Activated CD4-positive, alpha-beta T cell treated with anti-CD3 and anti-CD28 coated beads, Interleukin-2, amount 10 ng/mL, durations not matched to agents 24 days and 14 days (primary cell): Measurements from ENCODE around the gene LIMS1. TPM values are rescaled to one million over a fixed set of nuclear protein-coding genes. Genes with fewer than 3 reads are reported as not detected.
A peak's percentile ranks its signal among the peaks of the same experiment; 100 is the strongest.
"Not testable (repeated sequence)": the region's sequence is repeated elsewhere in the genome, so short reads cannot be mapped to it uniquely, and the experiment has no call there.

Experiments used
- DNase-seq: peaks from one replicate; pipeline ENCODE4 v3.0.0; 2022
- H3K27ac Mint-ChIP-seq: one replicate; pipeline ENCODE4 v1.8.0; 2022; ENCODE audit warnings: mild to moderate bottlenecking, mixed read lengths
- H3K27me3 Mint-ChIP-seq: one replicate; pipeline ENCODE4 v1.8.0; 2022; ENCODE audit warnings: mixed read lengths
- H3K36me3 Mint-ChIP-seq: one replicate; pipeline ENCODE4 v1.8.0; 2022; ENCODE audit warnings: low read depth, mild to moderate bottlenecking, mixed read lengths
- H3K4me1 Mint-ChIP-seq: one replicate; pipeline ENCODE4 v1.8.0; 2021; ENCODE audit warnings: mixed read lengths
- H3K4me3 Mint-ChIP-seq: one replicate; pipeline ENCODE4 v1.8.0; 2022; ENCODE audit warnings: mild to moderate bottlenecking, moderate library complexity, mixed read lengths
- H3K9me3 Mint-ChIP-seq: one replicate; pipeline ENCODE4 v1.8.0; 2021; ENCODE audit warnings: mixed read lengths
- intact Hi-C: fragments of 100-400 bp; cut with micrococcal nuclease; formaldehyde crosslinking; loops from one replicate; pipeline ENCODE4 v1.15.1; 2023
- total RNA-seq: library from RNA; stranded (reverse); gene quantifications from 2 replicates; pipeline ENCODE4 v1.2.3, GENCODE V29; 2022

The LIMS1 gene
- total RNA-seq, 1 donor from 2014 or later: 63.1 TPM

- peaks cover 41% of the 10 kb centered on the region for H3K4me1 Mint-ChIP-seq
- H3K27me3 Mint-ChIP-seq: no peaks in the 10 kb centered on the region
- H3K4me3 Mint-ChIP-seq: no peak overlapping the region
- H3K36me3 Mint-ChIP-seq: no peaks in the 10 kb centered on the region
- no peaks in the 10 kb centered on the region for H3K9me3 Mint-ChIP-seq
- intact Hi-C loops: no loop called here
- DNase-seq: no peak
- no peak overlapping the region for H3K27ac Mint-ChIP-seq
Measured at GRCh38 chr2:108586116-108586515, 51.8 kb downstream of the LIMS1 start.

GRCh38 chr2:108586631-108587030 is 52.4 kb downstream of the LIMS1 start:
- Mint-ChIP-seq H3K27ac (no peak overlapping the region), H3K9me3 (no peaks in the 10 kb centered on the region), H3K36me3 (no peaks in the 10 kb centered on the region), H3K27me3 (no peaks in the 10 kb centered on the region), H3K4me3 (no peak overlapping the region), H3K4me1 (peaks cover 42% of the 10 kb centered on the region)
- intact Hi-C loops: no loop called here
- no peak for DNase-seq

GRCh38 chr2:108587621-108588020 is 53.4 kb downstream of the LIMS1 start:
- Mint-ChIP-seq H3K4me1 (peaks cover 45% of the 10 kb centered on the region), H3K4me3 (no peak overlapping the region), H3K36me3 (peaks cover 2% of the 10 kb centered on the region), H3K9me3 (no peaks in the 10 kb centered on the region), H3K27ac (peak overlapping the region; percentile 43), H3K27me3 (no peaks in the 10 kb centered on the region)
- intact Hi-C loops: no loop called here
- DNase-seq: no peak

- Mint-ChIP-seq H3K27me3 (no peaks in the 10 kb centered on the region), H3K9me3 (no peaks in the 10 kb centered on the region), H3K36me3 (peaks cover 2% of the 10 kb centered on the region), H3K4me3 (no peak overlapping the region), H3K4me1 (peaks cover 48% of the 10 kb centered on the region), H3K27ac (peak overlapping the region; percentile 3)
- no peak for DNase-seq
- intact Hi-C loops: no loop called here
Measured at GRCh38 chr2:108588070-108588668, 53.9 kb downstream of the LIMS1 start.

GRCh38 chr2:108589372-108589771 is 55.1 kb downstream of the LIMS1 start:
- no peaks in the 10 kb centered on the region for H3K27me3 Mint-ChIP-seq

GRCh38 chr2:108589781-108590180 is 55.5 kb downstream of the LIMS1 start:
- DNase-seq: no peak
- Mint-ChIP-seq H3K27ac (no peak overlapping the region), H3K4me3 (no peak overlapping the region), H3K9me3 (no peaks in the 10 kb centered on the region), H3K36me3 (peaks cover 2% of the 10 kb centered on the region), H3K27me3 (no peaks in the 10 kb centered on the region), H3K4me1 (peaks cover 55% of the 10 kb centered on the region)
- intact Hi-C loops: no loop called here

More at GRCh38 chr2:108589372-108589771, 55.1 kb downstream of the LIMS1 start:
- Mint-ChIP-seq H3K27ac (no peak overlapping the region), H3K9me3 (no peaks in the 10 kb centered on the region), H3K4me3 (no peak overlapping the region), H3K4me1 (peaks cover 55% of the 10 kb centered on the region), H3K36me3 (peaks cover 2% of the 10 kb centered on the region)
- DNase-seq: no peak
- intact Hi-C loops: no loop called here

- DNase-seq: no peak
- intact Hi-C loops: no loop called here
- no peak overlapping the region for H3K4me3 Mint-ChIP-seq
- H3K27ac Mint-ChIP-seq: peak overlapping the region; percentile 5
- H3K36me3 Mint-ChIP-seq: peaks cover 2% of the 10 kb centered on the region
- peaks cover 64% of the 10 kb centered on the region for H3K4me1 Mint-ChIP-seq
- H3K9me3 Mint-ChIP-seq: no peaks in the 10 kb centered on the region
- H3K27me3 Mint-ChIP-seq: no peaks in the 10 kb centered on the region
Measured at GRCh38 chr2:108591163-108591562, 56.9 kb downstream of the LIMS1 start.

- peak overlapping the region; percentile 53 for H3K27ac Mint-ChIP-seq
- H3K9me3 Mint-ChIP-seq: no peaks in the 10 kb centered on the region
- peak overlapping the region; percentile 83 for H3K4me3 Mint-ChIP-seq
- intact Hi-C loops: loop anchor here (1.0 to 2.0 kb wide), 2 partner anchors 13 to 43 kb away; no protein-coding TSS in a partner anchor
- no peak for DNase-seq
- H3K4me1 Mint-ChIP-seq: peaks cover 51% of the 10 kb centered on the region
- H3K36me3 Mint-ChIP-seq: peaks cover 2% of the 10 kb centered on the region
- no peaks in the 10 kb centered on the region for H3K27me3 Mint-ChIP-seq
Measured at GRCh38 chr2:108593547-108594098, 59.4 kb downstream of the LIMS1 start.

GRCh38 chr2:108594132-108594981 is 60.1 kb downstream of the LIMS1 start:
- Mint-ChIP-seq H3K4me1 (peaks cover 52% of the 10 kb centered on the region), H3K27ac (peak overlapping the region; percentile 92), H3K36me3 (peaks cover 5% of the 10 kb centered on the region), H3K4me3 (peak overlapping the region; percentile 83), H3K27me3 (no peaks in the 10 kb centered on the region), H3K9me3 (peaks cover 4% of the 10 kb centered on the region)
- DNase-seq: peak; percentile 65
- intact Hi-C loops: loop anchor here (1.0 to 2.0 kb wide), 2 partner anchors 14 to 42 kb away; no protein-coding TSS in a partner anchor

- intact Hi-C loops: loop anchor here (1.0 to 5.0 kb wide), 4 partner anchors 14 to 342 kb away; no protein-coding TSS in a partner anchor
- Mint-ChIP-seq H3K27ac (peak overlapping the region; percentile 92), H3K9me3 (peaks cover 6% of the 10 kb centered on the region), H3K27me3 (no peaks in the 10 kb centered on the region), H3K4me1 (peaks cover 48% of the 10 kb centered on the region), H3K36me3 (peaks cover 6% of the 10 kb centered on the region), H3K4me3 (peak overlapping the region; percentile 52)
- peak; percentile 62 for DNase-seq
Measured at GRCh38 chr2:108594982-108595464, 60.8 kb downstream of the LIMS1 start.

- H3K36me3 Mint-ChIP-seq, H3K27me3 Mint-ChIP-seq, DNase-seq, H3K9me3 Mint-ChIP-seq: not testable (repeated sequence)
- peak overlapping the region; percentile 52 for H3K4me3 Mint-ChIP-seq
- intact Hi-C loops: loop anchor here (1.0 to 5.0 kb wide), 3 partner anchors 15 to 342 kb away; no protein-coding TSS in a partner anchor
- peak overlapping the region; percentile 64 for H3K27ac Mint-ChIP-seq
- peaks cover 43% of the 10 kb centered on the region for H3K4me1 Mint-ChIP-seq
Measured at GRCh38 chr2:108595771-108596170, 61.5 kb downstream of the LIMS1 start.

- intact Hi-C loops: loop anchor here (5.0 kb wide), 1 partner anchor 340 kb away; no protein-coding TSS in a partner anchor
- H3K4me1 Mint-ChIP-seq: peaks cover 36% of the 10 kb centered on the region
- not testable (repeated sequence) for H3K27ac Mint-ChIP-seq, H3K4me3 Mint-ChIP-seq, H3K27me3 Mint-ChIP-seq, H3K36me3 Mint-ChIP-seq, H3K9me3 Mint-ChIP-seq
- peak; percentile 77 for DNase-seq
Measured at GRCh38 chr2:108597105-108597744, 63.0 kb downstream of the LIMS1 start.

GRCh38 chr2:108601199-108601598 is 66.9 kb downstream of the LIMS1 start:
- Mint-ChIP-seq H3K36me3 (peaks cover 10% of the 10 kb centered on the region), H3K4me1 (peaks cover 23% of the 10 kb centered on the region)
- H3K27ac Mint-ChIP-seq, H3K9me3 Mint-ChIP-seq, intact Hi-C loops, DNase-seq, H3K27me3 Mint-ChIP-seq, H3K4me3 Mint-ChIP-seq: not testable (repeated sequence)
